DMS114 treated with DMSO at 0.1 percent for 48 hours (cell line): ENCODE data around the gene NKIRAS1.
"Not testable (repeated sequence)": the region's sequence is repeated elsewhere in the genome, so short reads cannot be mapped to it uniquely, and the experiment has no call there.

Experiments
- DNase-seq: peaks from one replicate; lab custom pipeline; 2025; ENCODE audit not compliant: unreplicated experiment; lab: John Stamatoyannopoulos, UW

Gene NKIRAS1

DNA sequence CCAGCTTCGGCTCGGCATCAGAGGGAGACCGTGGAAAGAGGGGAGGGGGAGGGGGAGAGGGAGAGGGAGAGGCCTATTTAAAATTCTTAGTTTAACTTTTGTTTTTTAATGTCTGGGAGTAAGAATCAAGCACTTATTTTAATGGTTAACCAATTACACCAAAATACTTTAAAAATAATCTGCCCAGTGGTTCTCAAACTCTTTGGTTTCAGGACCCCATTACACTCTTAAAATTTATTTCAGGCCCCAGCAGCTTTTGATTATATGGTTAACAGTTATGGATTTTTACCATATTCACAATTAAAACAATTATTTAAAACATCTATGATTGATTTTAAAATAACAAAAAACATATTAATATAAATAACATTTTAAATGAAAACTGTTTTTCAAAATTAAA, 44.5 kb downstream of the NKIRAS1 start:
- DNase-seq, result no peak

DNA sequence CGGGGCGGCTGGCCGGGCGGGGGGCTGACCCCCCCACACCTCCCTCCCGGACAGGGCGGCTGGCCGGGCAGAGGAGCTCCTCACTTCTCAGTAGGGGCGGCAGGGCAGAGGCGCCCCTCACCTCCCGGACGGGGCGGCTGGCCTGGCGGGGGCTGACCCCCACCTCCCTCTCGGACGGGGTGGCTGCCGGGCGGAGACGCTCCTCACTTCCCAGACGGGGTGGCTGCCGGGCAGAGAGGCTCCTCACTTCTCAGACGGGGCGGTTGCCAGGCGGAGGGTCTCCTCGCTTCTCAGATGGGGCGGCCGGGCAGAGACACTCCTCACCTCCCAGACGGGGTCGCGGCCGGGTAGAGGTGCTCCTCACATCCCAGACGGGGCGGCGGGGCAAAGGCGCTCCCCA, 45.4 kb downstream of the NKIRAS1 start:
- not testable (repeated sequence) for DNase-seq

DNA sequence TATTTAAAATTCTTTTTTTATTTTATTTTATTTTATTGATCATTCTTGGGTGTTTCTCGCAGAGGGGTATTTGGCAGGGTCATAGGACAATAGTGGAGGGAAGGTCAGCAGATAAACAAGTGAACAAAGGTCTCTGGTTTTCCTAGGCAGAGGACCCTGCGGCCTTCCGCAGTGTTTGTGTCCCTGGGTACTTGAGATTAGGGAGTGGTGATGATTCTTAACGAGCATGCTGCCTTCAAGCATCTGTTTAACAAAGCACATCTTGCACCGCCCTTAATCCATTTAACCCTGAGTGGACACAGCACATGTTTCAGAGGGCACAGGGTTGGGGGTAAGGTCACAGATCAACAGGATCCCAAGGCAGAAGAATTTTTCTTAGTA, 46.1 kb downstream of the NKIRAS1 start:
- not testable (repeated sequence) for DNase-seq

GRCh38 chr3:23869977-23870662, 46.7 kb downstream of the NKIRAS1 start:
- no peak for DNase-seq

DNA sequence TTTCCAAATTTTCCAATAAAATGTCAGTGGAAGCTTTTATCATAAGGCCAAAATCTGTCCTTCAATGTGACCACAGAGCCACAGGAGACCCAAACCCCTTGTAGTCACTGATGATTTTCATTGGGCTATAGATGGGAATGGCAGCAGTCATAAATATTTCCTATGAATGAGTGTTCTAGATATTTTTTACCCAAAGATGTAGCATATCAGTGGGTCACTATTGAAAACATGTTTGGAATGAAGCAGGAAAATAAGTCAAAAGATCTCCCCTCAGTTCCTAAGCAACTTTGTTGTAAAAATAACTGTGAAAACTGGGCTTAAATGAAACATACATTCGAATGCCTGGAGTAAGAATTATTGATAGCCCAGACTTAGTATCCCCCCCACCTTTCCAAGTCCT, 49.0 kb downstream of the NKIRAS1 start:
- DNase-seq, result no peak

GRCh38 chr3:23867400-23867799, 49.4 kb downstream of the NKIRAS1 start:
- DNase-seq, result no peak

DNA sequence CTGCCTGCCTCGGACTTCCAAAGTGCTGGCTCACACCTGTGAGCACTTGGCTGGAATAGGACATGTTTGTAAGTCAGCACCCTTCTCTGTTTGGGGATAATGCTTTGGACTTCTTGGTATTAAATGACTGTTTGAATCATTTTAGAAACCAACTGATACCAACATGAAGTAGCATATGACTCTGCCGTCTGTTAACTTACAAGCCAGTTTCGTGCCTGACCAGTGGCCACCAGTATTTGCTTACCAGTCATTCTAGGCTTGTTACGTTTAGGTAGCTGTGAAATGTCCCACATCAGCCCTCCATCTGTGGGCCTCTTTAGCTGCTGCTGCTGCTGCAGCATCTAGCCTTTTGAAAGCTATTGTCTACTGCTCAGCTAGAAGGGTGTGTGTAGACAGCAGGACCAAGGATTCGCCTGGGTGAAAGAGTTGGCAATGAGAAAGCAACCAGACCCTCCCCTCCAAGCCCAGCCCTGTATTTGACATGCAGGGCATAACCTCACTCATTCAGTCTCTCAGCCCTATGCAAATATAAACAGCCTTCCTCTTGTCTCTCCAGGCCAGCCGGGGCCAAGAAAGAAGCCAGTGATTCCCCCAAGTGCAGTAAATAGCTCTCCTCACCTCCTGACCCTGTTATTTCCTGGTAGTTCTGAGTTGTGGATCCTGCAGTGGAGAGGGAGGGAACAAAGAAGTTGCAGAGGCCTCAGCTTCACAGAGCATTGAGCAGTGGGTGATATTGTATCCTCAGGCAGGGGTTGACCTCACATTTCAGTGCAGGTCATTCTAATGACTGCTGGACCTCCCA, 51.0 kb downstream of the NKIRAS1 start:
- no peak for DNase-seq

DNA sequence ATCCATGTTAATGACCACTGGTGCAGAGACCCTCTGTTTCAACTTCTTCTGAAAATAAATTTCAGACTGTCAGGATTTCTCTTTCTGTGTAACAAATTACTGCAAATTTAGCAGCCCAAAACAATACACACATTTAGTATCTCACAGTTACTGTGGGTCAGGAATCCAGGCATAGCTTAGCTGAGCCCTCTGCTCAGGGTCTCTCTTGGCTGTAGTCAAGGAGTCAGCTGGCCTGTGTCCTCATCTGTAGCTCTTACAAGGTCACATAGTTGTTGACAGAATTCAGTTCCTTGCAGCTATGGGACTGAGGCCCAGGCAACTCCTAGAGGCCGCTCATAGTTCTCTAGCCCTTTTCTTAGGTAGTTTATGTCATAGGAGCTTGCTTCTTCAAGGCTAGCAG, 51.9 kb downstream of the NKIRAS1 start:
- DNase-seq, result no peak

GRCh38 chr3:23863060-23863459, 53.7 kb downstream of the NKIRAS1 start:
- no peak for DNase-seq

DNA sequence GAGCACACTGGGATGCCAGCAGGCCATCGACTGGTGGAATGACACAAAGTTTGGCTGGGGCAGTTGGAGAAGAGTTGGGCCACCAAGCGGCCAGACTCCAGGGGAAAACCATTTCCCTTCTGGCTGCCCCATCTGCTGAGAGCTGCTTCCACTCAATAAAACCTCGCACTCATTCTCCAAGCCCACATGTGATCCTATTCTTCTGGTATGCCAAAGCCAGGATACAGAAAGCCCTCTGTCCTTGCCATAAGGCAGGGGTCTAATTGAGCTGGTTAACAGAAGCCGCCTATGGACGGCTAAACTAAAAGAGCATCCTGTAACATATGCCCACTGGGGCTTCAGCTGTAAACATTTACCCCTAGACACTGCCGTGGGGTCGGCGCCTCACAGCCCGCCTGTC, 55.1 kb downstream of the NKIRAS1 start:
- DNase-seq, result no peak

- DNase-seq, result no peak
These were observed 56.9 kb downstream of the NKIRAS1 start for GRCh38 chr3:23859839-23860382.

DNA sequence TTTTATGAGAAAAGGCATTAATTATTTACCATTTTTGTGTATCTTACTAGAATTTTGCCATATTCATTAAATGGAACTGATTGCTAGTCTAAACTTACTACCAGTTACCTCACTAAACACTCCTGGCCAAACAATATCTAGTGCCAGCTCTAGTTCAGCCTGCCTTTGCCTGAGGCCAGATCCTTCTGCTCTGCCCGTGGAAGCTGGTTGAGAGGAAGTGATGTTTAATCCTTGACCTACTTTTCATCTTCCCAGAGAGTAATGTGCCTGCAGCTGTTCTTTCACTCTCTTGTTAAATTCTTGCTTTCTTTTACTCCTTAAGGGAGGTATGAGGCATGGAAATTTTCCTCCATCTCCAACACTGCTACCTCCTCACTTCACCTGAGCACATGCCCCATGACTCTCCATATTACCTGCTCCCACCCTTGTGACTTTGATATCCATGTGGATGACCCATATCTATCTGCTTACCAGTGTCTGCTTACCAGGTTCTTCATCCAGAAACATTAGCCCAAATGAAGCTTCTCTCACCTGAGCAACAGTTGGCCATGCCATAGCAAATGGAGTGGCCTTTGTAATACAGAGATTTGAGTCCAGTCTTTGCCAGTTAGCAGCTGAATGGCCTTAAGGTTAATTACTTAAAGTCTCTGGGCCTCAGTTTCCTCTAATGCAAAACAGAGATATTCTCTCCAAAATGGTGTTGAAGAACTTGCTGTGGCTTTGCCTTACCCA, 57.6 kb downstream of the NKIRAS1 start:
- no peak for DNase-seq

- DNase-seq, result no peak
These were observed 60.5 kb downstream of the NKIRAS1 start for GRCh38 chr3:23856286-23856685.

DNA sequence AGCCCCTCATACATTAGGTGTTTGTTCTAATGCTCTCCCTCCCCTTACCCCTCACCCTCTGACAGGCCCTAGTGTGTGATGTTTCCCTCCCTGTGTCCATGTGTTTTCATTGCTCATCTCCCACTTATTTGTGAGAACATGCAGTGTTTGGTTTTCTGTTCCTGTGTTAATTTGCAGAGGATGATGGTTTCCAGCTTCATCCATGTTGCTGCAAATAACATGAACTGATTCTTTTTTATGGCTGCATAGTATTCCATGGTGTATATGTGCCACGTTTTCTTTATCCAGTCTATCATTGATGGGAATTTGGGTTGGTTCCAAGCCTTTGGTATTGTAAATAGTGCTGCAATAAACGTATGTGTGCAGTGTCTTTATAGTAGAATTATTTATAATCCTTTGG, 67.3 kb downstream of the NKIRAS1 start:
- not testable (repeated sequence) for DNase-seq

DNA sequence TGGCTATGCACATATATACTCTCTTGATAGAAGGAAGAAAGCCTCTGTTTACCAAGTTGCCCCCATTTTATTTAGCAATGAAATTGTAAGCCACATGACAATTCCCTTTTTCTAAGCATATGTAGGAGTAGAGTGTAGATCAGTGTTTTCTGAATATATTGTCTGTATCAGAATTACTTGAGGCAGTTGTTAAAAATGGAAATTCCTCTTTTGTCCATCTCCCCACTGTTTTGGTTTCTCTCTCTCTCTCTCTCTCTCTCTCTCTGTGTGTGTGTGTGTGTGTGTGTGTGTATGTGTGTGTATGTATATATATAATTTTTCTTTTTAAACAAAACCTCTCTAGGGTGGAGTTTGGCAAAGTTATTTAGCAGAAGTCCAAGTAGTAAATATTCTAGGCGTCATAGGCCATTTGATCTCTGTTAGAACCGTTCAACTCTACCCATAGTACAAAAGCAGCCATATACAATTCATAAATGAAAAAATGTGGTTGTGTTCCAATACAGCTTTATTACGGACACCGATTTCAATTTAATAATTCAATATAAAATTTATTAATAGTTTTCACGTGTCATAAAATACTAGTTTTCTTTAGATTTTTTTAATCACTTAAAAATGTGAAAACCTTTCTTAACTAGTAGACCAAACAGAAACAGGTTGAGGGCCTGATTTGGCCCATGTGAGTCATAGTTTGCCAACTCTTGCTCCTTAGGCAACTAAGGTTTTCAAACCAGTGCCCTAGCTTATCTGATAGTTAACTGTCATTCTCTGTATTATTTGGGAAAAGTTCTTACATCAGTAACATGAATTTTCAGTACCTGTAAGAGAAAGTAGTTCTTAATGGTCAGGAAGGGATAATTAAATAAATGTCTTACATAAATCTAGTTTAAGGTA, 71.2 kb downstream of the NKIRAS1 start:
- DNase-seq, result no peak

- no peak for DNase-seq
These were observed 72.9 kb downstream of the NKIRAS1 start for GRCh38 chr3:23843869-23844268.
